ENCODE data around the gene APOBEC4.

The APOBEC4 gene, protein sequence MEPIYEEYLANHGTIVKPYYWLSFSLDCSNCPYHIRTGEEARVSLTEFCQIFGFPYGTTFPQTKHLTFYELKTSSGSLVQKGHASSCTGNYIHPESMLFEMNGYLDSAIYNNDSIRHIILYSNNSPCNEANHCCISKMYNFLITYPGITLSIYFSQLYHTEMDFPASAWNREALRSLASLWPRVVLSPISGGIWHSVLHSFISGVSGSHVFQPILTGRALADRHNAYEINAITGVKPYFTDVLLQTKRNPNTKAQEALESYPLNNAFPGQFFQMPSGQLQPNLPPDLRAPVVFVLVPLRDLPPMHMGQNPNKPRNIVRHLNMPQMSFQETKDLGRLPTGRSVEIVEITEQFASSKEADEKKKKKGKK

DNA sequence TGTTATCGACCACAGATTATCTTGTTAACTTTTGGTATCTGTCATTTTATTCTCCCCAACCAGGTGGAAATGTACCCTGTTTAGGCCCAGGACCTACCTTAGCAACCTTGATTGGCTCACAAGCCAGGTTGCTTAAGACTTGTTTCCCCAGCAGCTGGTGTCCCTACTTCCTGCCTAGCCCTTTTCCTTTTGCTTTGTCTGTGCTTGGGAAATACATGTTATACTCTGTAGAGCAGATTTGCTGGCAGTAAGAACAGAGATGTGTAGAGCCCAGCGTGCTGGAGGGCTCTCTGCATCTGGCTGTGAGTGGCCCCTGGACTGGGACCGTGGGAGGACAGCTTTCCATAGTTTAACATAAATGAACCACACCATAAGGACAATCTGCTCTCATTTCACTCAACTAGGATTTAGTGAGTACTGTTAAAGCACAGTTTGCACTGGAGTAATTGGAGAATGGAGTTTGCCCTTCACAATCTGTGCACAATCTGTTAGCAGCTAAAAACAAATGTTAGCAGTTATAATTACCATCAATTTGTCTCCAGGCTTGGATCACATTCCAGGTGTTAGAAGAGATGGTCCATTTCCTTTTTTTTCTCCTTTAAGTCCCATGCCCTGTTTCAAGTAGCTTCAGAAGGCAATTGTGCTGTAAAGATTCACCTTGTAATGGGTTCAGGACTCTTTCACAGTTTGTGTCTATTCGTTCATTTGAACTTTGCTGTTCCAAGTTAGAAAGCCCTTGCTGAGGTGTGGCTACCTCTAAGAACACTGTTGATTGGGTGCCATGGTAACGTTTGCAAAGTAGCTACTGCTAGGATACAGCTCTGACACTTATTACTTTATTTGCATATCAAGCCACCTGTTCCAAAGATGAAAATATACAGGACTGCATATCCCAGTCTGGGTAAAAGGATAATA is at the start of gene APOBEC4:
APOBEC4 (minus strand) TSS at position 770 of the 915 bp plus-strand sequence. CDS start 4,535 bp downstream, outside the sequence.
- Histone ChIP-seq H3K27ac (peak within 1 kb of the TSS; percentile 85; the same call in 1 of the 2 replicates), H3K9me3 (ENCODE audit: low read depth, low read length) (no peaks in the 10 kb centered on the region), H3K4me3 (no peak within 1 kb of the TSS), H3K9ac (ENCODE audit: insufficient read length) (peak within 1 kb of the TSS; percentile 8), H3K36me3 (ENCODE audit: insufficient read depth, low read length) (no peaks in the 10 kb centered on the region)
- no peak for DNase-seq (ENCODE audit: low read depth, low spot score)
- TF ChIP-seq EZH2 (IDR thresholded peaks at IDR 0.05) (no peak), POLR2AphosphoS5 (IDR thresholded peaks at IDR 0.05; ENCODE audit: borderline replicate concordance, low read depth, low read length) (no peak), FOXP2 (optimal IDR thresholded peaks at IDR 0.05; ENCODE audit: control extremely low read depth, extremely low read length, insufficient read depth) (no peak)

DNA sequence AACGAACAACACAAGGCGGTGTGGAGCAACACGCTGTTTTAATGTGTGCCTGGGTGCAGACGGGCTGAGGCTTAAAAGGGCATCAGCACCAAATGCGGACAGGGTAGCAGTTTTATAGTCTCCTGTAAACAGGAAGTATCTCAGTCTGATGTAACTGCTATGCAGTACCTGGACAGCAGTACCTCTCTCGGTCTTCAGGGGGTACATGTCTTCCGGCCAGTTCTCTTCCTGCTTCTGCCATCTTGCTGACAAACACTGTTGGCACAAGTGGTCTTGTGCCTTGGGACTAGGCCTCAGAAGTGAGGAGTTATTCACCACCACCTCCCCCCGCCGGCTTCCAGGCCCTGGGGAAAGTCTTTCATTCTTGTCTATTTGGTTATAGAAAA is 49.7 kb upstream of the APOBEC4 start:
- Histone ChIP-seq H3K4me3 (no peak overlapping the region), H3K27ac (no peak overlapping the region), H3K9ac (ENCODE audit: insufficient read length) (no peak overlapping the region), H3K36me3 (ENCODE audit: insufficient read depth, low read length) (no peaks in the 10 kb centered on the region), H3K9me3 (ENCODE audit: low read depth, low read length) (no peaks in the 10 kb centered on the region)
- TF ChIP-seq EZH2 (IDR thresholded peaks at IDR 0.05) (no peak), POLR2AphosphoS5 (IDR thresholded peaks at IDR 0.05; ENCODE audit: borderline replicate concordance, low read depth, low read length) (no peak), FOXP2 (optimal IDR thresholded peaks at IDR 0.05; ENCODE audit: control extremely low read depth, extremely low read length, insufficient read depth) (no peak)
- DNase-seq (ENCODE audit: low read depth, low spot score), result no peak

DNA sequence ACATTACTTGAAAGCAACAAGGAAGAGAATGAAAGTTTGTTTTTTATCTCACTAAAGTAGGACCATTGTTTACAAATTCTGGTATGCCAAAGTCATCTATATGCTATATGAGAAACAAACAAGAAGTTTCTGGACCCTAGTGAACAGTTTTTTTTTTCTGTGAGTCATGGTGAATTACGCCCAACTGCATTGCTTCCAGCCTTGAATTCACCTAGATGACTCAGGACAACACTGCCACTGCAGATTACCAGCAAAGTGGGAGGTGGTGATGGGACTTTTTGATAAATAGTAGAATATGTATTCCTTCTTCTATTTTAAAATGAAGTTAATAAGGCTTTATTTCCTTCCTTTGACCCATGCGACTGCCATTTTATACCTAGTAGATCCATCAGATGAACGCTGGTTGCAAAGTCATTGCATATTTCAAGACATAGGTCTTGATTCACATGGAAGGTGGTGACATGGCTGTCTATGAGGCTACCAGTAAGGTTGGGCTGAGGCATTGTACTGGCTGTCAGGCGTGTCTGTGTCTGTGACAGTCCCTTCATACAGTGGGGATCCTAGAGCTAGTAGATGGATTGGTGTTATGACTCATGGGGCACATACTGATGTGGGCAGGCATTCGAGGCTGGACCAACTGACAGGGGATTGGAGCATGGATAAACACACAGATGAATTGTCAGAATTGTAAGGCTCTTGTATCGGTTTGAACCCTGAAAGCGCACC is 49.1 kb upstream of the APOBEC4 start:
- no peak overlapping the region for H3K9ac ChIP-seq (ENCODE audit: insufficient read length)
- TF ChIP-seq EZH2 (IDR thresholded peaks at IDR 0.05) (no peak), FOXP2 (optimal IDR thresholded peaks at IDR 0.05; ENCODE audit: control extremely low read depth, extremely low read length, insufficient read depth) (no peak)
- DNase-seq (ENCODE audit: low read depth, low spot score), result no peak

GRCh38 chr1:183699616-183700160 is 46.6 kb upstream of the APOBEC4 start:
- TF ChIP-seq EZH2 (IDR thresholded peaks at IDR 0.05) (no peak), POLR2AphosphoS5 (IDR thresholded peaks at IDR 0.05; ENCODE audit: borderline replicate concordance, low read depth, low read length) (no peak), FOXP2 (optimal IDR thresholded peaks at IDR 0.05; ENCODE audit: control extremely low read depth, extremely low read length, insufficient read depth) (no peak)
- no peak for DNase-seq (ENCODE audit: low read depth, low spot score)
- no peak overlapping the region for H3K4me3 ChIP-seq
- no peak overlapping the region for H3K27ac ChIP-seq
- no peak overlapping the region for H3K9ac ChIP-seq (ENCODE audit: insufficient read length)
- no peaks in the 10 kb centered on the region for H3K36me3 ChIP-seq (ENCODE audit: insufficient read depth, low read length)
- H3K9me3 ChIP-seq (ENCODE audit: low read depth, low read length), result no peaks in the 10 kb centered on the region

More for the DNA sequence above, 49.1 kb upstream of the APOBEC4 start:
- H3K36me3 ChIP-seq (ENCODE audit: insufficient read depth, low read length), result no peaks in the 10 kb centered on the region
- H3K4me3 ChIP-seq, result no peak overlapping the region
- no peak overlapping the region for H3K27ac ChIP-seq
- H3K9me3 ChIP-seq (ENCODE audit: low read depth, low read length), result no peaks in the 10 kb centered on the region

DNA sequence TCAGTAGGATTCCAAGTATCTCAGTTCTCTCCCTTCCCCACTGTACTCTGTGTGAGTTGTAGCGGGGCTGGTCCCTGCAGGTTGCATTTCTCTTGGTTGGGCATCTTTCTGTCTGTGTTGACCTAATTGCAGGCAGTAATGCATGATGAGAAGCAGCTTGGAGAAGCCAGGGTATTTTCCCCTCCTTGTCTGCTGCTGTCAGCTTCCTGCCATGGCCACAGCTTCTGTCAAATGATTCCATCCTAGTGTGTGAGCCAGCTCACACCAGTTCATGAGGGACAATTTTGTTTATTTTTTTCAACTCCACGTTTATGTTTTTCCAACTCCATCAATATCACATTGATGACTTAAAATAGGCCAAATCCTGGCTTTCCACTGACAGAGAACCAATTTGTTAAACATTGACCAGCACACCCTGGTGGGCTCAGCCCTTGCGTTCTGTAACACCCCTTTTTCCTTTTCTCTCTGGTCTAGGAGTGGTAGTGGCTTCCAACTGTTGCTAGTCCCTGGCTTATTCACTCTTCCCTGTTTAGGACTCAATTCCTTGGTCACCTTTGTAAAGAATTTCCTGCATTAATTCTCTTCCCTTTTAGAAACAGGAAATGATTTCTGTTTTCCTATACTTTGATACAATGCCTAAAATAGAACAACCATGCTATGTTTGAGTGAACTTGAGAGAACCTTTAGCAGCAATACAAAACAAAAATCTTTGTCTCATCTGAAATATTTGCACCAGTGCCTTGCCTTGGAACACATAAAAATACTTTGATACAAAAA is 44.9 kb upstream of the APOBEC4 start:
- no peak for DNase-seq (ENCODE audit: low read depth, low spot score)
- Histone ChIP-seq H3K9me3 (ENCODE audit: low read depth, low read length) (no peaks in the 10 kb centered on the region), H3K4me3 (no peak overlapping the region), H3K36me3 (ENCODE audit: insufficient read depth, low read length) (no peaks in the 10 kb centered on the region), H3K27ac (no peak overlapping the region), H3K9ac (ENCODE audit: insufficient read length) (no peak overlapping the region)
- no peak for TF ChIP-seq FOXP2 (optimal IDR thresholded peaks at IDR 0.05; ENCODE audit: control extremely low read depth, extremely low read length, insufficient read depth)
- TF ChIP-seq POLR2AphosphoS5 (IDR thresholded peaks at IDR 0.05; ENCODE audit: borderline replicate concordance, low read depth, low read length), result no peak
- no peak for TF ChIP-seq EZH2 (IDR thresholded peaks at IDR 0.05)

GRCh38 chr1:183696981-183697380 is 43.9 kb upstream of the APOBEC4 start:
- TF ChIP-seq FOXP2 (optimal IDR thresholded peaks at IDR 0.05; ENCODE audit: control extremely low read depth, extremely low read length, insufficient read depth), result no peak
- no peak for TF ChIP-seq POLR2AphosphoS5 (IDR thresholded peaks at IDR 0.05; ENCODE audit: borderline replicate concordance, low read depth, low read length)
- no peak for TF ChIP-seq EZH2 (IDR thresholded peaks at IDR 0.05)
- Histone ChIP-seq H3K4me3 (no peak overlapping the region), H3K9me3 (ENCODE audit: low read depth, low read length) (no peaks in the 10 kb centered on the region), H3K27ac (no peak overlapping the region), H3K9ac (ENCODE audit: insufficient read length) (no peak overlapping the region), H3K36me3 (ENCODE audit: insufficient read depth, low read length) (no peaks in the 10 kb centered on the region)
- DNase-seq (ENCODE audit: low read depth, low spot score), result no peak

GRCh38 chr1:183694755-183695154 is 41.6 kb upstream of the APOBEC4 start:
- DNase-seq (ENCODE audit: low read depth, low spot score), result no peak
- TF ChIP-seq EZH2 (IDR thresholded peaks at IDR 0.05), result no peak

More at GRCh38 chr1:183694755-183695154, 41.6 kb upstream of the APOBEC4 start:
- Histone ChIP-seq H3K9ac (ENCODE audit: insufficient read length) (no peak overlapping the region), H3K4me3 (no peak overlapping the region), H3K27ac (no peak overlapping the region), H3K9me3 (ENCODE audit: low read depth, low read length) (no peaks in the 10 kb centered on the region), H3K36me3 (ENCODE audit: insufficient read depth, low read length) (no peaks in the 10 kb centered on the region)

Data from SK-N-MC (cell line).